SK-N-SH treated with all-trans-retinoic acid at 6 μM for 48 hours (cell line): Measurements from ENCODE around the gene KDM4C.

Experiments
- ATAC-seq: fragments of 200-7000 bp; cut with Tn5 transposase; 3 replicates; pipeline ENCODE4 v1.9.1; 2020; ENCODE audit warnings: mild to moderate bottlenecking, moderate library complexity
- ARNTL ChIP-seq: fragments of 450-650 bp; formaldehyde crosslinking; IDR thresholded peaks from 2 replicates; pipeline ENCODE4 v1.5.0; 2020; ENCODE audit warnings: low read depth, mild to moderate bottlenecking, moderate library complexity, borderline replicate concordance
- BACH2 ChIP-seq: fragments of 250-450 bp; sonication (Bioruptor Pico); IDR thresholded peaks from 2 replicates; pipeline ENCODE4 v1.9.0; 2021; ENCODE audit warnings: mild to moderate bottlenecking, borderline replicate concordance
- CREB5 ChIP-seq: fragments of 250-450 bp; sonication (Bioruptor Pico); IDR thresholded peaks from 2 replicates; pipeline ENCODE4 v1.5.1; 2020; ENCODE audit warnings: low read depth, mild to moderate bottlenecking, moderate library complexity
- CSDC2 ChIP-seq: fragments of 250-450 bp; sonication (Bioruptor Pico); IDR thresholded peaks from 2 replicates; pipeline ENCODE4 v1.5.0; 2020; ENCODE audit warnings: mild to moderate bottlenecking, moderate library complexity
- CSRNP3 ChIP-seq: fragments of 250-450 bp; sonication (Bioruptor Pico); IDR thresholded peaks from 2 replicates; pipeline ENCODE4 v1.5.1; 2021; ENCODE audit warnings: mild to moderate bottlenecking, moderate library complexity
- ESRRG ChIP-seq: fragments of 250-450 bp; sonication (Bioruptor Pico); IDR thresholded peaks from 2 replicates; pipeline ENCODE4 v1.6.1; 2021; ENCODE audit warnings: mild to moderate bottlenecking
- GLIS3 ChIP-seq: fragments of 250-450 bp; sonication (Bioruptor Pico); IDR thresholded peaks from 2 replicates; pipeline ENCODE4 v1.5.0; 2020; ENCODE audit warnings: mild to moderate bottlenecking, moderate library complexity
- ISL1 ChIP-seq: fragments of 250-450 bp; sonication (Bioruptor Pico); IDR thresholded peaks from 2 replicates; pipeline ENCODE4 v2.1.2; 2022; ENCODE audit warnings: mild to moderate bottlenecking, moderate library complexity
- OSR1 ChIP-seq: fragments of 250-450 bp; sonication (Bioruptor Pico); IDR thresholded peaks from 2 replicates; pipeline ENCODE4 v1.8.0; 2022; ENCODE audit warnings: moderate library complexity, mild to moderate bottlenecking, inconsistent platforms
- RARB ChIP-seq: fragments of 250-450 bp; sonication (Bioruptor Pico); IDR thresholded peaks from 2 replicates; pipeline ENCODE4 v1.8.0; 2021; ENCODE audit warnings: mild to moderate bottlenecking, moderate library complexity
- TOX ChIP-seq: fragments of 250-450 bp; sonication (Bioruptor Pico); IDR thresholded peaks from 2 replicates; pipeline ENCODE4 v1.8.0; 2021; ENCODE audit warnings: mild to moderate bottlenecking, moderate library complexity, borderline replicate concordance
- ZFP3 ChIP-seq: fragments of 250-450 bp; sonication (Bioruptor Pico); IDR thresholded peaks from 2 replicates; pipeline ENCODE4 v1.5.0; 2020; ENCODE audit warnings: mild to moderate bottlenecking, moderate library complexity
- ZNF565 ChIP-seq: fragments of 450-650 bp; formaldehyde crosslinking; conservative IDR thresholded peaks from 2 replicates; pipeline ENCODE4 v1.5.0; 2020; ENCODE audit warnings: low read depth, mild to moderate bottlenecking, moderate library complexity
- ZNF70 ChIP-seq: fragments of 450-650 bp; formaldehyde crosslinking; IDR thresholded peaks from 2 replicates; pipeline ENCODE4 v1.5.0; 2020; ENCODE audit warnings: mild to moderate bottlenecking, moderate library complexity
- ZNF8 ChIP-seq: fragments of 450-650 bp; formaldehyde crosslinking; IDR thresholded peaks from 2 replicates; pipeline ENCODE4 v1.5.0; 2020; ENCODE audit warnings: mild to moderate bottlenecking, moderate library complexity
- TF ChIP-seq, protein P1 (sequence below): fragments of 250-450 bp; sonication (Bioruptor Pico); IDR thresholded peaks from 2 replicates; pipeline ENCODE4 v1.5.0; 2020; ENCODE audit warnings: mild to moderate bottlenecking, moderate library complexity

The KDM4C gene

GRCh38 chr9:6917162-6917561 is 159.4 kb downstream of the KDM4C start (continued):
- TF ChIP-seq ZFP3 (CRISPR knock-in tag) (no peak), ZNF70 (CRISPR knock-in tag) (no peak), TOX (CRISPR knock-in tag) (no peak), CSDC2 (CRISPR knock-in tag) (no peak), ESRRG (CRISPR knock-in tag) (no peak), GLIS3 (CRISPR knock-in tag) (no peak), BACH2 (CRISPR knock-in tag) (no peak)
- TF ChIP-seq, protein P1, sequence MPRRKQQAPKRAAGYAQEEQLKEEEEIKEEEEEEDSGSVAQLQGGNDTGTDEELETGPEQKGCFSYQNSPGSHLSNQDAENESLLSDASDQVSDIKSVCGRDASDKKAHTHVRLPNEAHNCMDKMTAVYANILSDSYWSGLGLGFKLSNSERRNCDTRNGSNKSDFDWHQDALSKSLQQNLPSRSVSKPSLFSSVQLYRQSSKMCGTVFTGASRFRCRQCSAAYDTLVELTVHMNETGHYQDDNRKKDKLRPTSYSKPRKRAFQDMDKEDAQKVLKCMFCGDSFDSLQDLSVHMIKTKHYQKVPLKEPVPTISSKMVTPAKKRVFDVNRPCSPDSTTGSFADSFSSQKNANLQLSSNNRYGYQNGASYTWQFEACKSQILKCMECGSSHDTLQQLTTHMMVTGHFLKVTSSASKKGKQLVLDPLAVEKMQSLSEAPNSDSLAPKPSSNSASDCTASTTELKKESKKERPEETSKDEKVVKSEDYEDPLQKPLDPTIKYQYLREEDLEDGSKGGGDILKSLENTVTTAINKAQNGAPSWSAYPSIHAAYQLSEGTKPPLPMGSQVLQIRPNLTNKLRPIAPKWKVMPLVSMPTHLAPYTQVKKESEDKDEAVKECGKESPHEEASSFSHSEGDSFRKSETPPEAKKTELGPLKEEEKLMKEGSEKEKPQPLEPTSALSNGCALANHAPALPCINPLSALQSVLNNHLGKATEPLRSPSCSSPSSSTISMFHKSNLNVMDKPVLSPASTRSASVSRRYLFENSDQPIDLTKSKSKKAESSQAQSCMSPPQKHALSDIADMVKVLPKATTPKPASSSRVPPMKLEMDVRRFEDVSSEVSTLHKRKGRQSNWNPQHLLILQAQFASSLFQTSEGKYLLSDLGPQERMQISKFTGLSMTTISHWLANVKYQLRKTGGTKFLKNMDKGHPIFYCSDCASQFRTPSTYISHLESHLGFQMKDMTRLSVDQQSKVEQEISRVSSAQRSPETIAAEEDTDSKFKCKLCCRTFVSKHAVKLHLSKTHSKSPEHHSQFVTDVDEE (CRISPR knock-in tag), result no peak
- TF ChIP-seq, all 23 proteins: peak for 0

- no peak for ATAC-seq
- TF ChIP-seq ZNF565 (CRISPR knock-in tag) (no peak), ZNF8 (CRISPR knock-in tag) (no peak)
These were observed 162.3 kb downstream of the KDM4C start for GRCh38 chr9:6920041-6920440.

- TF ChIP-seq BACH2 (CRISPR knock-in tag) (no peak), OSR1 (CRISPR knock-in tag) (no peak), RARB (CRISPR knock-in tag) (no peak), CREB5 (CRISPR knock-in tag) (no peak)
- no peak for ATAC-seq
These were observed 163.5 kb downstream of the KDM4C start for GRCh38 chr9:6921315-6921714.

GRCh38 chr9:6922124-6922676 is 164.4 kb downstream of the KDM4C start:
- no peak for ATAC-seq
- TF ChIP-seq ZNF70 (CRISPR knock-in tag), result no peak
- no peak for TF ChIP-seq ZNF8 (CRISPR knock-in tag)
- TF ChIP-seq ARNTL, result no peak
- no peak for TF ChIP-seq CSRNP3
- TF ChIP-seq BACH2 (CRISPR knock-in tag), result no peak

- ATAC-seq, result no peak; the same call in 2 of the 3 replicates
- TF ChIP-seq BACH2 (CRISPR knock-in tag), result no peak
- TF ChIP-seq ISL1 (CRISPR knock-in tag), result peak; percentile 88
- TF ChIP-seq CREB5 (CRISPR knock-in tag), result 0 out of 2 replicates have a peak, but pooled peaks have one; percentile 33
- TF ChIP-seq, protein P1 (CRISPR knock-in tag), result peak; percentile 45
- TF ChIP-seq, all 23 proteins: peak for 3
These were observed 164.9 kb downstream of the KDM4C start for GRCh38 chr9:6922680-6923079.
